Stomach (tissue), 9 donors: ENCODE measurements around the gene PLEKHG4B. TPM values are rescaled to one million over a fixed set of nuclear protein-coding genes. Genes with fewer than 3 reads are reported as not detected.
"Not testable (repeated sequence)": the region's sequence is repeated elsewhere in the genome, so short reads cannot be mapped to it uniquely, and the experiment has no call there.

Source experiments
- DNase-seq, 2 donors: peaks; one replicate each; pipeline versions ENCODE4 v3.0.0 to v3.0.0-alpha.2; 2013 to 2019
- H3K27ac ChIP-seq, 5 donors: fragments of 200-600 bp in 4 of 5; sonication (generic) in 4 of 5; one replicate each; pipeline ENCODE4 v1.5.1; 2013 to 2019; ENCODE audit warnings: mild to moderate bottlenecking in 1 of 5, moderate library complexity in 1 of 5
- H3K27me3 ChIP-seq, 3 donors: fragments of 200-600 bp; sonication (generic); one replicate each; pipeline ENCODE4 v1.5.1; 2017 to 2019; ENCODE audit warnings: mixed run types in 1 of 3
- H3K36me3 ChIP-seq, 4 donors: fragments of 200-600 bp; sonication (generic); 1 replicate in 3 of 4; 2 replicates in 1 of 4; pipeline ENCODE4 v1.5.1; 2016 to 2019
- H3K4me1 ChIP-seq, 4 donors: fragments of 200-600 bp; sonication (generic); one replicate each; pipeline ENCODE4 v1.5.1; 2016 to 2019
- H3K4me3 ChIP-seq, 4 donors: fragments of 200-600 bp; sonication (generic) in 3 of 4; one replicate each; pipeline ENCODE4 v1.5.1; 2016 to 2019; ENCODE audit warnings: mild to moderate bottlenecking in 1 of 4
- H3K9me3 ChIP-seq, 4 donors: fragments of 200-600 bp; sonication (generic); one replicate each; pipeline ENCODE4 v1.5.1; 2016 to 2019
- EP300 ChIP-seq: sonication (generic); formaldehyde crosslinking; IDR thresholded peaks from one replicate; pipeline ENCODE4 v1.6.1; 2017; ENCODE audit warnings: antibody characterized with exemption
- POLR2A ChIP-seq, 4 donors: fragments of 450-650 bp; IDR thresholded peaks; one replicate each; pipeline ENCODE4 v1.6.1; 2016; ENCODE audit warnings: antibody characterized with exemption in 4 of 4, control low read depth in 2 of 4, mild to moderate bottlenecking in 1 of 4, moderate library complexity in 1 of 4
- POLR2AphosphoS5 ChIP-seq, 3 donors: sonication (generic); formaldehyde crosslinking; IDR thresholded peaks; one replicate each; pipeline ENCODE4 v1.6.1; 2016; ENCODE audit warnings: antibody characterized with exemption in 3 of 3
- WGBS, 5 donors: extraction: QIAGEN DNeasy Blood & Tissue Kit in 3 of 5; methylation state at CpG; one replicate each; pipeline versions ENCODE4 v1.1.5 to v1.1.7; 2013 to 2018; 5-methylcytosine and 5-hydroxymethylcytosine counted together
- intact Hi-C: fragments of 100-400 bp; cut with DNase I; formaldehyde crosslinking; loops from one replicate; pipeline ENCODE4 v1.15.1; 2023; ENCODE audit warnings: low total_unique reads
- polyA plus RNA-seq, 3 donors: library from polyadenylated mRNA; stranded (reverse); fragments of 200-250 nt; gene quantifications; one replicate each; pipeline ENCODE4 v1.2.3, GENCODE V29; 2013
- total RNA-seq, 5 donors: library from RNA; depleted of rRNA; stranded (reverse); fragments of >200 nt; gene quantifications; one replicate each; pipeline versions ENCODE4 v1.1.0 to v1.2.3, GENCODE V29; 2014 to 2016
- TF ChIP-seq, protein P1 (sequence below), 7 experiments: fragments of 450-650 bp in 4 of 7; fragments of 200-600 bp in 3 of 7; sonication (generic) in 3 of 7; IDR thresholded peaks; one replicate each; pipeline ENCODE4 v1.5.1; 2016 to 2019; ENCODE audit warnings: antibody characterized with exemption in 7 of 7, control low read depth in 2 of 7, mild to moderate bottlenecking in 1 of 7
- donor health status: healthy with polysubstance abuse.
- donor health status: Bipolar disorder and iron deficiency.
- donor health status: healthy.

PLEKHG4B gene
- total and polyA plus RNA-seq, 8 donors, result 0.15 to 4.3 (median 1.8) TPM; not detected in 1

- H3K9me3 ChIP-seq, result no peaks in the 10 kb centered on the region
- H3K4me3 ChIP-seq, result no peak overlapping the region
- intact Hi-C loops, result no loop called here
- TF ChIP-seq POLR2AphosphoS5 (IDR thresholded peaks at IDR 0.05), result no peak
- TF ChIP-seq EP300, result no peak
- no peak for TF ChIP-seq POLR2A (IDR thresholded peaks at IDR 0.05)
- no peaks in the 10 kb centered on the region for H3K36me3 ChIP-seq
- no peak overlapping the region for H3K27ac ChIP-seq
- H3K27me3 ChIP-seq, result peaks cover 0 to 23% (median 0%) of the 10 kb centered on the region in 3 donors
- no peak for DNase-seq
- WGBS, 5 donors, result 85 to 91% (median 89%) methylated on average over 7 of the region's 7 CpGs
- H3K4me1 ChIP-seq, result peaks cover 0 to 18% (median 7%) of the 10 kb centered on the region in 4 donors
These were observed 71.3 kb downstream of the PLEKHG4B start for GRCh38 chr5:163338-163620.

DNA sequence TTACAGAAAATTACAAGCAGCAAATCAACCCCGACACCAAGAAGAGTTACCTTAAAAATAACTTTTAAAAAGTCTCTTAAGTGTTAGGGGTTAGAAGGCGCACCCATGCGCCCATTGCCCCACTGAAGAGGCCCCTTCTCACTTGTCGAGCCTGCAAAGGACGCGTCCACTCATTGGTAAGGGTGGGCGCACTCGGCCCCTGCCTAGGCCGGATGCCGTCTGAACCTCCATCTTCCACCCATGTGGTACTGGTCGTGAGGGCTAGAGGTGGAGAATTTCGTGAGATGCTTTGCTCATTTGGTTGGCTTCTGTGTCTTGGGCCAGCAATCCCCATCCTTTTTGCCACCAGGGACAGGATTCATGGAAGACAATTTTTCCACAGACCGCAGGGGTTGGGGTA is 71.9 kb downstream of the PLEKHG4B start:
- intact Hi-C loops, result no loop called here

GRCh38 chr5:164244-164643 is 72.3 kb downstream of the PLEKHG4B start:
- intact Hi-C loops, result no loop called here
- TF ChIP-seq POLR2A (IDR thresholded peaks at IDR 0.05), result no peak
- TF ChIP-seq EP300, result no peak
- TF ChIP-seq, protein P1, sequence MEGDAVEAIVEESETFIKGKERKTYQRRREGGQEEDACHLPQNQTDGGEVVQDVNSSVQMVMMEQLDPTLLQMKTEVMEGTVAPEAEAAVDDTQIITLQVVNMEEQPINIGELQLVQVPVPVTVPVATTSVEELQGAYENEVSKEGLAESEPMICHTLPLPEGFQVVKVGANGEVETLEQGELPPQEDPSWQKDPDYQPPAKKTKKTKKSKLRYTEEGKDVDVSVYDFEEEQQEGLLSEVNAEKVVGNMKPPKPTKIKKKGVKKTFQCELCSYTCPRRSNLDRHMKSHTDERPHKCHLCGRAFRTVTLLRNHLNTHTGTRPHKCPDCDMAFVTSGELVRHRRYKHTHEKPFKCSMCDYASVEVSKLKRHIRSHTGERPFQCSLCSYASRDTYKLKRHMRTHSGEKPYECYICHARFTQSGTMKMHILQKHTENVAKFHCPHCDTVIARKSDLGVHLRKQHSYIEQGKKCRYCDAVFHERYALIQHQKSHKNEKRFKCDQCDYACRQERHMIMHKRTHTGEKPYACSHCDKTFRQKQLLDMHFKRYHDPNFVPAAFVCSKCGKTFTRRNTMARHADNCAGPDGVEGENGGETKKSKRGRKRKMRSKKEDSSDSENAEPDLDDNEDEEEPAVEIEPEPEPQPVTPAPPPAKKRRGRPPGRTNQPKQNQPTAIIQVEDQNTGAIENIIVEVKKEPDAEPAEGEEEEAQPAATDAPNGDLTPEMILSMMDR (IDR thresholded peaks at IDR 0.05), result no peak
- TF ChIP-seq POLR2AphosphoS5 (IDR thresholded peaks at IDR 0.05), result no peak
- no peak for DNase-seq
- peaks cover 0 to 14% (median 0%) of the 10 kb centered on the region in 3 donors for H3K27me3 ChIP-seq
- H3K4me1 ChIP-seq, result peaks cover 0 to 18% (median 7%) of the 10 kb centered on the region in 4 donors
- no peaks in the 10 kb centered on the region for H3K9me3 ChIP-seq
- WGBS, 5 donors, result 77 to 93% (median 83%) methylated on average over 11 to 14 of the region's 14 CpGs
- no peak overlapping the region for H3K27ac ChIP-seq
- no peaks in the 10 kb centered on the region for H3K36me3 ChIP-seq
- no peak overlapping the region for H3K4me3 ChIP-seq

More for the DNA sequence above, 71.9 kb downstream of the PLEKHG4B start:
- H3K9me3 ChIP-seq, result no peaks in the 10 kb centered on the region
- H3K27me3 ChIP-seq, result peaks cover 0 to 18% (median 0%) of the 10 kb centered on the region in 3 donors
- H3K27ac ChIP-seq, result no peak overlapping the region
- peaks cover 0 to 18% (median 7%) of the 10 kb centered on the region in 4 donors for H3K4me1 ChIP-seq
- TF ChIP-seq, protein P1 (IDR thresholded peaks at IDR 0.05), result no peak
- TF ChIP-seq POLR2A (IDR thresholded peaks at IDR 0.05) (no peak), POLR2AphosphoS5 (IDR thresholded peaks at IDR 0.05) (no peak), EP300 (no peak)
- H3K4me3 ChIP-seq, result no peak overlapping the region
- 85 to 96% (median 90%) methylated on average over 12 to 13 of the region's 13 CpGs for WGBS, 5 donors
- H3K36me3 ChIP-seq, result no peaks in the 10 kb centered on the region
- no peak for DNase-seq

- DNase-seq, intact Hi-C loops: not testable (repeated sequence)
- 79 to 94% (median 90%) methylated on average over 7 to 25 of the region's 25 CpGs for WGBS, 5 donors
These were observed 72.8 kb downstream of the PLEKHG4B start for GRCh38 chr5:164783-165182.

DNA sequence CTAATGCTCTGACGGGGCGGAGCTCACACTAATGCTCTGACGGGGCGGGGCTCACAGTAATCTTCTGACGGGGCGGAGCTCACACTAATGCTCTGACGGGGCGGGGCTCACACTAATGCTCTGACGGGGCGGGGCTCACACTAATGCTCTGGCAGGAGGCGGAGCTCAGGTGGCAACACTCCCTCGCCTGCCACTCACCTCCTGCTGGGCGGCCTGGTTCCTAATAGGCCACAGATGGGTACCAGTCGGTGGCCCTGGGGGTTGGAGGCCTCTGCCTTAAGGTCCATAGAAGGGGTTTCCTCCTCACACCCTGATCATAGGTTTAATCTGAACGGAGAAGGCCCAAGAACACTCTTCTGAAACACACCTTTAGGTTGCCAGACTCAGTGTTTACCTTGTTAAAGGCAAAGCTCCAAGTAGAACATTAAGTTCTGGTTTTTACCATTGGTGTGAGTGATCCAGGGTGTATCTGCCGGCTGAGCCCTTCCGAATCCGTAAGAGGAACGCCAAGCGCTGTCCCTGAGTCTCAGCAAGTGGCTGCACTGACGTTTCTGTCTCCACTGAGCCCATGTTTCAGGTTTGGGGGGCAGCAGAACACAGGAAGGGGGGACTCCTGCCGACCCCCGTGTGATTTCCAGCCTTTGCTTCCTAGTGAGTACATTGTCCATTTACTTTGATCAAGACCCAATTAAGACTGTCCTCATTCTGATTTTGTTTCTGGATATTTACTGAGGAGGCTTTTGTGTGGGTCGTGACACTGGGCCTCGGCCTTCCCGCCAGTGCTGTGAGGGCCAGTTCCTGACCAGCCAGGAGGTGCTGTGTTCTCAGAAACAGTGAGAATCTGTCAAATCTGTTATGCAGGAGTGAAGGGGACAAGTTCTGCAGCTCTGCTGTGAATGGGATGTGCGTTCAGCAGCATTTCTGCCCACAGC is 74.7 kb downstream of the PLEKHG4B start:
- no peaks in the 10 kb centered on the region for H3K9me3 ChIP-seq
- H3K36me3 ChIP-seq, result no peaks in the 10 kb centered on the region
- 58 to 84% (median 67%) methylated on average over 17 to 27 of the region's 27 CpGs for WGBS, 5 donors
- peaks cover 0 to 5% (median 0%) of the 10 kb centered on the region in 3 donors for H3K27me3 ChIP-seq
- no peak for TF ChIP-seq EP300
- TF ChIP-seq, protein P1 (IDR thresholded peaks at IDR 0.05), result no peak
- TF ChIP-seq POLR2AphosphoS5 (IDR thresholded peaks at IDR 0.05), result no peak
- no peak for TF ChIP-seq POLR2A (IDR thresholded peaks at IDR 0.05)
- DNase-seq, result peak in 1 of 2 donors; percentile 38
- H3K4me3 ChIP-seq, result no peak overlapping the region
- H3K4me1 ChIP-seq, result peaks cover 0 to 18% (median 7%) of the 10 kb centered on the region in 4 donors
- intact Hi-C loops, result no loop called here
- peak overlapping the region; percentile 16 to 68 (median 51) for H3K27ac ChIP-seq

More at GRCh38 chr5:164783-165182, 72.8 kb downstream of the PLEKHG4B start:
- H3K4me1 ChIP-seq, result peaks cover 0 to 18% (median 7%) of the 10 kb centered on the region in 4 donors
- not testable (repeated sequence) for H3K4me3 ChIP-seq, H3K27me3 ChIP-seq, H3K36me3 ChIP-seq, H3K27ac ChIP-seq, H3K9me3 ChIP-seq
